GM12801 (cell line): ENCODE data around the gene CREB3L2.

Source experiments
- CTCF ChIP-seq: IDR thresholded peaks from one replicate; pipeline ENCODE4 v1.5.1; 2011; ENCODE audit warnings: control low read depth; ENCODE audit not compliant: insufficient read length; ENCODE audit errors: extremely low read depth

Gene CREB3L2

DNA sequence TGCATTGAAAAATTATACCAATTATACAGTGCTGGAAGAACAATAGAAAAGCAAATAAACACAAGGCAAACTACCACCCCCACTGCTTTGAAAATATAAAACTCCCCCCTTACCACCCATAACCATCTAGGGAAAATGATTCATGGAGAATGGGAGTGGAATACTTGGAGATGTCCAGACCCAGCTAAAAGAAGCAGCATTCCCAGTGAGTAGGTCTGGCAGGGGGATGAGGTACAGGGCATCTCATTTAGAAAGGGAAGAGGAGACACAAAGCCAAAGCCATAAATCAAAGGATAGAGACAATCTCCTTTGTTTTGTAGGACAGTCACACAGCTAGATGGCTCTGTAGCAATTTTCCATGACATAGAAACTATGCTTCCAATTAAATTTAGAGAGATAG, 119.1 kb downstream of the CREB3L2 start:
- no peak for TF ChIP-seq CTCF

GRCh38 chr7:137882261-137882668, 119.6 kb downstream of the CREB3L2 start:
- TF ChIP-seq CTCF, result no peak

- TF ChIP-seq CTCF, result no peak
These were observed 120.2 kb downstream of the CREB3L2 start for GRCh38 chr7:137881607-137882260.

GRCh38 chr7:137880432-137880831, 121.5 kb downstream of the CREB3L2 start:
- TF ChIP-seq CTCF, result no peak

DNA sequence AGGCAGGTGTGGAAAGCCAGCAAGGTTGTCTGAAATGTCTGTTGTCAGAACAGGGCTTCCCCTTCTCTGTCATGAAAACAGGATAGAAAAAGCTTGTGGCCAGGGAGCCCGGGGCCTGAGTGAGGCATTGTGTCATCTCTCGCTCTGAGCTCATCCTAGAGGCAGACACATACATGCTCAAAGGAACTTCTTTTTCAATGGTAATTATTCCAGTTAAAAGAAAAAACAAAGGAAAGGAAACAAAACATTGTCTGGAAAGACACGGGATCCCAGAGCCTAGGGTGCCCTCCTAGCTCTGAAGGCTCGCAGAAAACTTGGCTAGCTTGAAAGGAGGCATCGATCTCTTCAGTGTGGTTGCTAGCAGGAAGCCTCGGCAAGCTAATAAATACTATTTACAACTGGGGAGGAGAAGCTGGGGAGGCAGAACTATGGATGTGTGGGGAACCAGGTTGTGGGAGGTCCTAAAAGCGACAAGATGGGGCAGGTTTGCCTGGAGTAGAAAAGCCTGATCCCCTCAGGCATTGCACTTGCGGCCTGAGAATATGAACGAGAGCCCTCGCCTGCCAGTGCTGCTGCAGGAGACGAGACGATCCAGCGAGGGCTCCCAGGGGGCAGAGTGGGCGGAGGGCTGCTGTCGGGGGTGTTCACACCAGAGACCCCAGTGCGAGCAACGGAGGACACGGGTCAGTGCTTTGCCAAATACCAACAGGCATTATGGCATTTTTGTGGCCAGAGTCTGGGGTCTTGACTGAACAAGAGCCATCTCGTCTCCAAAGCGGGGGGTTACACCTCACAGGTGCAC, 122.3 kb downstream of the CREB3L2 start:
- no peak for TF ChIP-seq CTCF

GRCh38 chr7:137878333-137878961, 123.4 kb downstream of the CREB3L2 start:
- no peak for TF ChIP-seq CTCF

DNA sequence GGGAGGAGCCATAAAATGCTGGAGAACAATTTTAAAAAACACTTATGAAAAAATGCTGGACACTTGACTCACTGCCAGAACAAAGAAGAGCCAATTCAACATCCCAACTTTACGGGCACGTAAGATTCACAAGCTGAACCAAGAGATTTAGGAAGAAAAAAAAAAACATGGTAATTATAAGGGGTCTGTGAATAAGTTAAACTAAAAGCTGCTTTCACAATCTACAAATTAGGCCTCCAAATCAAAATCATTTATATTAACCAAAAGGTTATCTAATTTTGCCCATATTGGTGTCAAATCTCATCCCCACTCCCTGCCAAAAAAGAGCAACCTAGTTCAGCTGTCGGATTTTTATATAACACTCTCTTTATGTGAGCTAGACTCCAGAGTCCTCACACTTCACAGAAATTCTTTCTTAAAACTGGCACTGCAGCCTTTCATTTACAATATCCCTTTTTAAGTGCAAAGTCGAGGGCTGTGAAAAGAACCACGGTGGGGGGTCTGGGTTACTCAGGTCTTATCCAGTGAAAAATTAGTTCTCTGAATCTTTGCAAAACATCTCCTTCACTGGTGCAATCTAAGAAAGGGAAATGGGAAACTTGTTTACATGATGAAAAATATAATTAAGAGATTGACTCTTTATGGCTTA, 124.7 kb downstream of the CREB3L2 start:
- TF ChIP-seq CTCF, result no peak
